ENCODE measurements around the gene GSK3B.

- TF ChIP-seq SPI1 (IDR thresholded peaks at IDR 0.05; ENCODE audit: low read depth, low read length): no peak
- no peak for TF ChIP-seq POLR2AphosphoS5 (IDR thresholded peaks at IDR 0.05; ENCODE audit: low read depth, low read length)
- no peak for TF ChIP-seq TAF1 (IDR thresholded peaks at IDR 0.05; ENCODE audit: low read depth, low read length)
- TF ChIP-seq POLR2A (IDR thresholded peaks at IDR 0.05; ENCODE audit: low read depth, low read length): no peak
- no peak for TF ChIP-seq PAX5 (IDR thresholded peaks at IDR 0.05; ENCODE audit: insufficient read depth, low read length, severe bottlenecking)
Observed at GRCh38 chr3:120114981-120115380, 20.7 kb upstream of the GSK3B start.
